Measurements from ENCODE around the gene MANSC1.

The MANSC1 gene

DNA sequence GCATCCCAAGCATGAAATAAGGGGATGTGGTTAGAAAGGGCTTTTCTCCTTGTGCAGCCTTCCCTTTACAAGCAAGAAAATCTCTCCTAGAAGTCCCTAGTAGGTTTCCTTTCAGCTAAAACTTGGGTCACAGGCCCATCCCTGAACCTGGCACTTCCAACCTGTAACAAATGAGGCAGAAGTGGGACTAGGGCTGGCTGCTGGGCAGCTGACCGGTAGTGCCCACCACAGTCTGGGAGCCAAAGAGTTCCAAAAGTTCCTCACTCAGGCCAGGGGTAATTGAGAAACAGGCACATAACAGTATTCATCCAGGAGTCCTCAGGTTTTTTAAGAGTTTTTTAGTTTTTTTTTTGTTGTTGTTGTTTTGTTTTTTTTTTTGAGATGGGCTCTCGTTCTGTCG lies 23.8 kb downstream of the MANSC1 start:
- peaks cover 3% of the 10 kb centered on the region; the same call in 1 of the 2 replicates for H3K4me1 ChIP-seq (ENCODE audit: low read length)
- H3K79me2 ChIP-seq (ENCODE audit: low read length), result no peaks in the 10 kb centered on the region
- TF ChIP-seq, protein P1, sequence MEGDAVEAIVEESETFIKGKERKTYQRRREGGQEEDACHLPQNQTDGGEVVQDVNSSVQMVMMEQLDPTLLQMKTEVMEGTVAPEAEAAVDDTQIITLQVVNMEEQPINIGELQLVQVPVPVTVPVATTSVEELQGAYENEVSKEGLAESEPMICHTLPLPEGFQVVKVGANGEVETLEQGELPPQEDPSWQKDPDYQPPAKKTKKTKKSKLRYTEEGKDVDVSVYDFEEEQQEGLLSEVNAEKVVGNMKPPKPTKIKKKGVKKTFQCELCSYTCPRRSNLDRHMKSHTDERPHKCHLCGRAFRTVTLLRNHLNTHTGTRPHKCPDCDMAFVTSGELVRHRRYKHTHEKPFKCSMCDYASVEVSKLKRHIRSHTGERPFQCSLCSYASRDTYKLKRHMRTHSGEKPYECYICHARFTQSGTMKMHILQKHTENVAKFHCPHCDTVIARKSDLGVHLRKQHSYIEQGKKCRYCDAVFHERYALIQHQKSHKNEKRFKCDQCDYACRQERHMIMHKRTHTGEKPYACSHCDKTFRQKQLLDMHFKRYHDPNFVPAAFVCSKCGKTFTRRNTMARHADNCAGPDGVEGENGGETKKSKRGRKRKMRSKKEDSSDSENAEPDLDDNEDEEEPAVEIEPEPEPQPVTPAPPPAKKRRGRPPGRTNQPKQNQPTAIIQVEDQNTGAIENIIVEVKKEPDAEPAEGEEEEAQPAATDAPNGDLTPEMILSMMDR (IDR thresholded peaks at IDR 0.05; ENCODE audit: low read depth, low read length), result no peak
- no peak for TF ChIP-seq EZH2phosphoT487 (IDR thresholded peaks at IDR 0.05; ENCODE audit: low read depth)
- H3K36me3 ChIP-seq (replicated peaks; ENCODE audit: low read depth, low read length), result no peaks in the 10 kb centered on the region
- no peaks in the 10 kb centered on the region for H3K9me3 ChIP-seq (ENCODE audit: insufficient read depth, low read length)
- H3K27me3 ChIP-seq (ENCODE audit: low read depth, low read length), result peaks cover 20% of the 10 kb centered on the region
- no peak overlapping the region for H3K4me3 ChIP-seq (ENCODE audit: low read length)
- H2AFZ ChIP-seq (ENCODE audit: low read depth, low read length), result no peak overlapping the region
- no peak overlapping the region for H3K4me2 ChIP-seq (ENCODE audit: low read length)
- H3K27ac ChIP-seq (ENCODE audit: low read length), result no peak overlapping the region
- no peak overlapping the region for H3K9ac ChIP-seq (ENCODE audit: low read length)
- H4K20me1 ChIP-seq (ENCODE audit: insufficient read depth, low read length), result no peaks in the 10 kb centered on the region

DNA sequence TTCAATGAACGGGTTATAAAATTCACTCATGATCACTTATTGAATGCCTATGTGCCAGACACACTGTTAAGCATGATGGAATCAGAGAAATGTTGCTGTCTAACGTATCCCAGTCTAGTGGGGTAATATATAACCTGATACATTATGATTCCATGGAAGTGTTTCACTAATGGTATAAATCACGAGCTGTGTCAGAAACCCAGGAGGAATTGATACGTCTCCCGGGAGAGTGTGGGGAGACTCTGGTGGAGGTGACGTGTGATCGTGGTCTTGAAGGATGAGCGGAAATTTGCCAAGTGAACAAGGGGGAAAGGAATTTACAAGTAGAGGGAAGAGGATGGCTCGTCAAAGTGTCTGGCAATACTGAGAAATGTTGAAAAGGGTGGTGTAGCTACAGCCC lies 26.5 kb downstream of the MANSC1 start:
- Histone ChIP-seq H3K4me3 (ENCODE audit: low read length) (no peak overlapping the region), H4K20me1 (ENCODE audit: insufficient read depth, low read length) (no peaks in the 10 kb centered on the region), H3K4me1 (ENCODE audit: low read length) (peaks cover 3% of the 10 kb centered on the region; the same call in 1 of the 2 replicates), H3K4me2 (ENCODE audit: low read length) (no peak overlapping the region), H2AFZ (ENCODE audit: low read depth, low read length) (no peak overlapping the region), H3K36me3 (replicated peaks; ENCODE audit: low read depth, low read length) (no peaks in the 10 kb centered on the region), H3K79me2 (ENCODE audit: low read length) (no peaks in the 10 kb centered on the region), H3K27me3 (ENCODE audit: low read depth, low read length) (peaks cover 5% of the 10 kb centered on the region; the same call in 1 of the 2 replicates), H3K9ac (ENCODE audit: low read length) (no peak overlapping the region), H3K27ac (ENCODE audit: low read length) (no peak overlapping the region), H3K9me3 (ENCODE audit: insufficient read depth, low read length) (no peaks in the 10 kb centered on the region)
- TF ChIP-seq, protein P1 (IDR thresholded peaks at IDR 0.05; ENCODE audit: low read depth, low read length), result no peak
- TF ChIP-seq EZH2phosphoT487 (IDR thresholded peaks at IDR 0.05; ENCODE audit: low read depth), result no peak

DNA sequence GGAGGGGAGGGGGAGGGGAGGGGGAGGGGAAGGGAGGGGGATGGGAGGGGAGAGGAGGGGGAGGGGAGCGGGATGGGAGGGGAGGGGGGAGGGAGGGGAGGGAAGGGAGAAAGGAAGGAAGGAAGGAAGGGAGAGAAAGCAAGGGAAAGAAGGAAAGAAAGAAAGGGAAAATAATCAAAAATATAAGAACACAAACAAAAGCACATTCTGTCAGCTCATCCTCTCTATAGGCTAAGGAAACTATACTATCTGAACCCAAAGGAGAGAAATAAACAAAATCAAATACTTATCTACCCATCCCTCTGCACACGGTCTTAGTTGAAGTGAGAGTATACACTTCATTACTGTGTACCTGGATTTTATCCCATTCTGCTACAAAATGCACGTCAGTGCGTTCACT lies 26.9 kb downstream of the MANSC1 start:
- TF ChIP-seq, protein P1 (IDR thresholded peaks at IDR 0.05; ENCODE audit: low read depth, low read length), result no peak
- peaks cover 3% of the 10 kb centered on the region; the same call in 1 of the 2 replicates for H3K4me1 ChIP-seq (ENCODE audit: low read length)
- no peak overlapping the region for H3K4me2 ChIP-seq (ENCODE audit: low read length)
- no peak overlapping the region for H3K4me3 ChIP-seq (ENCODE audit: low read length)
- no peak overlapping the region for H2AFZ ChIP-seq (ENCODE audit: low read depth, low read length)
- H4K20me1 ChIP-seq (ENCODE audit: insufficient read depth, low read length), result no peaks in the 10 kb centered on the region
- H3K9ac ChIP-seq (ENCODE audit: low read length), result no peak overlapping the region
- no peak overlapping the region for H3K27ac ChIP-seq (ENCODE audit: low read length)
- H3K9me3 ChIP-seq (ENCODE audit: insufficient read depth, low read length), result no peaks in the 10 kb centered on the region
- H3K27me3 ChIP-seq (ENCODE audit: low read depth, low read length), result peaks cover 5% of the 10 kb centered on the region; the same call in 1 of the 2 replicates
- no peaks in the 10 kb centered on the region for H3K36me3 ChIP-seq (replicated peaks; ENCODE audit: low read depth, low read length)
- no peaks in the 10 kb centered on the region for H3K79me2 ChIP-seq (ENCODE audit: low read length)

DNA sequence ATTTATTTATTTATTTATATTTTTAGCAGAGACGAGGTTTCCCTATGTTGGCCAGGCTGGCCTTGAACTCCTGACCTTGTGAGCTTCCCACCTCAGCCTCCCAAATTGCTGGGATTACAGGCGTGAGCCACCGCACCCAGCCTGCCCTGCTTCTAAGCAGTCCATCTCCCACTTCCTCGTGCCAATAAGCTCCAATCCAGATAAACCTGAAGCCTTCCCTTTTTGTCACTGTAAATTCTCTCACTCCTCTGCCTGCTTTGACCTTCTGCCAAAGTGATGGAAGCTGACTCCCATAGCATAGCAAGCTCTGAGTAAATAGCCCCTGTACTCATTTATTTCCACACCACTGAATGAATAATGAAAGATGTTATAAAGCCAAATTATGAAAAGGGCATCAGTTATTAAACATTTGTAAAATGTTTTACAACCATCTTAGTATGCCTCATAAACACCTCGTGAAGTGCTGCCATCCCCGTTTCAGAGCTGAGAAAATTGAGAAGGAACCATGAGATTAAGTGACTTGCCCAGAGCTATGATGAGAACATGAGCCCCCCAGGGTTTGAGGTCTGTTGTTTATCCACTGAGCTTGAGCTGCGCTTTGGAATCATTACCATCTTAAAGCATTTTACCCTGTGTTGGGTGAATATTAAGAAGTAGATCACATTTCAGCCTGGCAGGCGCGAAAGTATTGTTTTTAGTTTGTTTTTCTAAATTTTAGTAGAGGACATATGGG lies 30.4 kb downstream of the MANSC1 start:
- TF ChIP-seq EZH2phosphoT487 (IDR thresholded peaks at IDR 0.05; ENCODE audit: low read depth), result no peak
- TF ChIP-seq, protein P1 (IDR thresholded peaks at IDR 0.05; ENCODE audit: low read depth, low read length), result no peak
- no peak overlapping the region for H3K4me3 ChIP-seq (ENCODE audit: low read length)
- H3K36me3 ChIP-seq (replicated peaks; ENCODE audit: low read depth, low read length), result no peaks in the 10 kb centered on the region
- H3K27me3 ChIP-seq (ENCODE audit: low read depth, low read length), result peaks cover 5% of the 10 kb centered on the region; the same call in 1 of the 2 replicates
- H3K9me3 ChIP-seq (ENCODE audit: insufficient read depth, low read length), result no peaks in the 10 kb centered on the region
- no peaks in the 10 kb centered on the region for H4K20me1 ChIP-seq (ENCODE audit: insufficient read depth, low read length)
- H3K79me2 ChIP-seq (ENCODE audit: low read length), result no peaks in the 10 kb centered on the region
- no peak overlapping the region for H3K4me2 ChIP-seq (ENCODE audit: low read length)
- no peak overlapping the region for H2AFZ ChIP-seq (ENCODE audit: low read depth, low read length)
- no peak overlapping the region for H3K9ac ChIP-seq (ENCODE audit: low read length)
- H3K4me1 ChIP-seq (ENCODE audit: low read length), result no peaks in the 10 kb centered on the region
- no peak overlapping the region for H3K27ac ChIP-seq (ENCODE audit: low read length)

Data from OCI-LY3 (cell line).